GM18519 (cell line): ENCODE data around the gene STXBP4.

Experiments
- ATAC-seq: cut with Tn5 transposase; IDR thresholded peaks from one replicate; pipeline ENCODE4 v1.9.1; 2021; ENCODE audit warnings: mild to moderate bottlenecking, moderate library complexity; ENCODE audit not compliant: unreplicated experiment, low FRiP score

Gene STXBP4, protein sequence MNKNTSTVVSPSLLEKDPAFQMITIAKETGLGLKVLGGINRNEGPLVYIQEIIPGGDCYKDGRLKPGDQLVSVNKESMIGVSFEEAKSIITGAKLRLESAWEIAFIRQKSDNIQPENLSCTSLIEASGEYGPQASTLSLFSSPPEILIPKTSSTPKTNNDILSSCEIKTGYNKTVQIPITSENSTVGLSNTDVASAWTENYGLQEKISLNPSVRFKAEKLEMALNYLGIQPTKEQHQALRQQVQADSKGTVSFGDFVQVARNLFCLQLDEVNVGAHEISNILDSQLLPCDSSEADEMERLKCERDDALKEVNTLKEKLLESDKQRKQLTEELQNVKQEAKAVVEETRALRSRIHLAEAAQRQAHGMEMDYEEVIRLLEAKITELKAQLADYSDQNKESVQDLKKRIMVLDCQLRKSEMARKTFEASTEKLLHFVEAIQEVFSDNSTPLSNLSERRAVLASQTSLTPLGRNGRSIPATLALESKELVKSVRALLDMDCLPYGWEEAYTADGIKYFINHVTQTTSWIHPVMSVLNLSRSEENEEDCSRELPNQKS

DNA sequence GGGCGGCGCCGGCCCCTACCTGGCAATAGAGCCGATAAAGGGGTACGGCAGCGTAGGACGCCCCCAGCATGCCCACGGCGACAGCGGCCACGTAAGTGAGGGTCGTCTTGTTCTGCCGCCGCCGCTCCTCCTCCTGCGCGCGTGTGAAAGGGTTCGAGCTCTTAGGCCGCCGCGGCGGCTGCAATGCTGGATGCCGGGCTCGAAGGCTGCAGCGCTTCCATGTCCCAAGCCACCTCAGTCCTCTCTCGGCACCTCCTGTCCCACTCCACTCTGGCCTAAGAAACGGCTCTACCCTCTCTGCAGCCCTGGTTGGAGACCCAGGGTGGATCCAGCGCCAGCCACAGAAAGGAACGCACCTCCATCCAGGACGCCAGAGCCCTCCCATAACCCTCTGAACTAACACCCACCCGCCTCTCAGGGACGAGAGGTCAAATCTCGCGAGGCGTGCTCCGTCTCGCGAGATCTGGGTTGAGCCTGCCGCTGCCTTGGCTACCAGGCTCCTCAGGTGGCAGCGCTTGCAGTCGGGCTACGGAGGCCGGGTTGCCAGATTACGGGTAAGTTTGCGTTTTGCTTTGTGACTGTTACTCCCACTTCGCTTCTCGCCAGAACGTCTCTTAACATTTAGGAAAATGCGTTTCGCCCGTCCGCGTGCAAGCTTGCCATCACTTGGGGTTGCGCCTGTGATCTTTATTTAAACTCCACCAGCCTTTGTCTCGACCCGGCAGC lies at the start of gene STXBP4, which contains the start of gene COX11:
TSS of gene STXBP4 (plus strand) at position 504 of the 726 bp plus-strand sequence. CDS start 17,455 bp downstream, outside the sequence.
TSS of gene COX11 (minus strand) at position 393 of the 726 bp plus-strand sequence. CDS start at position 385, 8 bp downstream.
- ATAC-seq = peak; percentile 93

DNA sequence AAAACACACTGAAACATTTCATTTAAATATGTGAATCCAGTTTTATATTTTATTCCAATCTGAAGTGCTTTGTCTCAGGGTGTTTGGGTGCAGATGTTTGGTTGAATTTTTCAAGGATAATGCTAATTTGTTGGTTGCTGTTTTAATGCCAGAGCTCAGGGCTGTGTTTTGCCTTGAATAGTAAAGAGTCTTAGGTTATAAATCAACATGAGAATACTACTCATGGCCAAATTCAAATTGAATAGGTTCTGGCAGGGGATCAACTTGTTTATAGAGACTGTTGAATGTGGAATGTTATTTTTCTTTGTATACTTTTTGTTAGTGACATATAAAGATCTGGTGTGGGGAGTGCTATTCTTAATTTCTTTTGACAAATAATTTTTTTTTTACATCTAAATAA lies 49.1 kb upstream of the STXBP4 start:
- ATAC-seq = no peak

DNA sequence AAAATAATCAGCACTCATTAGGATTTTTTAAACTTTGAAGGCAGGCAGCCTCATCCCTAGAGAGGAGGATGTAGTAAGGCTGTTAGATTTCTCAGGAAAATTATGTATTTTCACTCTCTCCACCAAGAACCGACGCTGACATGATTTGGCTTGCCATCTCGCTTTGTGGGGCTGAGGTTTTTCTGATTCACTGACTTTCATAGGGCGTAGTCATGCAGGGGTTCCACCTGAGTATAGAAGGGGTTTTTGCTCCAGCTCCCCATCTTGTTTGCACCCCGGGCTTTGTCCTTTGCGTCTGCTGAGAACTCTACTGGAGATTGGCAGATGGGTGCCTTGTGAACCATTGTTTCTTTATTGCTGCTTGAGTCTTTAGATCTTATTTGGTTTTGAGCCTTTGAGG lies 47.7 kb upstream of the STXBP4 start:
- ATAC-seq = no peak

DNA sequence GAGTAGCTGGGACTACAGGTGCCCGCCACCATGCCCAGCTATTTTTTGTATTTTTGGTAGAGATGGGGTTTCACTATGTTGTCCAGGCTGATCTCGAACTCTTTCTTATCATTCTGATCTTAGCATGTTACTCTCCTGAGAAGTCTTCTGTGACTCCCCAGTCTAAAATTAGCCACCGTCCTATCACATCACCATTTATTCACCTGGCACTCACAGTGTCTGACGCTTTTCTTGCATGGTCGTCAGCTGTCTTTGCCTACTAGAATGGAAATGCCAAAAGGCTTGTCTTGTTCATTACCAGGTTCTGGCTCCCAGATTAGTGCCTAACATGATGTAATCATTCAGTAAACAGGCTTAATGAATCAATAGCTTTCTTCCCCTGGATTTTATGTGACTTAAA lies 44.2 kb upstream of the STXBP4 start:
- ATAC-seq = no peak

DNA sequence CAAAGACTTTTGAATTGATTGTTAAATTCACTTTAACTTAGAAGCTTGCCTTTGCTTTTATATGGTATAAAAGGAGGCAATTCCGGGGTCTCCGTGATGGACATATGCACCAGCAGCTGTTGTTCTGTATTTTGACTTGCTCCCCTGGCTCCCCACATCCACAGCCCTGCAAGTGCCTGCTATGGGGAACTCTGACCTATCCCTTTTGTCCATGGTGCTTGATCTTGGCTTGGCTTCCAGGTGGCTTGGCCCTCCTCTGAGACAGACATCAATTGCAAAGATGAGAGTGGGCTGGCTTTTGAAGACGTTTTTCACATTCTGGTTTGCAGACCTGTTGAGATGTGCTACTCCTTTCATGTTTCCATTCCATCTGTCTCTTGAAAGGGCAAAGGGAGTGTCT lies 41.0 kb upstream of the STXBP4 start:
- ATAC-seq = no peak

DNA sequence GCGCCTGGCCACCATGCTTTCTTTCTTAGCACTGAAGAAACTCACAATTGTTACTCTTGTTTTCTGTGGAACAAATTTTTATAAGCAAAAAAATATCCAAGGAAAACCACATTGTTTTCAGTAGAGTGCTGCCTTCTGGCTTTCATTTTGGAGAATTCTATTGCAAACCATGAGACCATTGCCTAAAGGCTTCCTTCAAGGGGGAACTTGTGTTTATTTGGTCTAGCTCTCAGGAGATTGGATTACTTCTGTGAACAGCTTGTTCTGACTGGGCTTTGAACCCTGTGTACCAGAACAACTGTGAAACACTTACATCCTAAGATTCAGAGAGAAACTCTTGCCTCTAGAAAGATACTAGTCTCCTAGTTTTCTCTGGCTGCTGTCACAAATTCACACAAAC lies 35.9 kb upstream of the STXBP4 start:
- ATAC-seq = no peak

DNA sequence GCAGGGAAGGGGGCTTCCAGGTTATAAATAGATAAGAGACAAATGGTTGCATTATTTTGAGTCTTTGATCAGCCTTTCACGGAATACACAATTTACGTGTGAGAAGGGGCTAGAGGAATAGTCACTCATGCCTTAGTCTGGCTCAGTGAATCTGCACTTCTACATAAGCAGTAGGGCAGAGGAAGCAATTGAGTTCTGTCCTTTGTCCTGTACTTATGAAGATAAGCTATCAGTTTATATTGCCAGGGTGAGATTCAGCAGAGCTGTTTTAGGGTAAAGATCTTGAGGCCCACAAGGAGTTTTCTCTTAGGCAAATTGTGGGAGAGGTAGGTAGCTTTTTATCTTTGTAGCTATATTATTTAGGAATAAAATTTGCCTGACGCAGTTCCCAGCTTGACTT lies 34.6 kb upstream of the STXBP4 start:
- no peak for ATAC-seq

DNA sequence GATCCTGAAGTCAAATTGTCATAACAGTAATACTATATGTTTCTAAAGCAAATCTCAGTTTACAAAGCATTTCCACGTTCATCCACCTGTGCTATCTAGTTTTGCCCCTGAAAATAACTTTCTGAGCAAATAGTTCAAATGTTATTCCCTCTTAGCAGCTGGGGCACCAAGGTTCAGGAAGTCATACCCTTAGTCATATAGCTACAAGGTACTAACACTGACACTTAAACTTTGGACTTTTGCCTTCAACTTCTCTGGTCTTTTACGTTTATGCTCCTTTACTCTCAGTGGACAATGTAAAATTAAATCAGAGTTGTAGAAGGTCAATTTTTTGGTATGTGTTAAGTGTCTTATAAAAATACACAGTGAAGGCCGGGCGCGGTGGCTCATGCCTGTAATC lies 33.1 kb upstream of the STXBP4 start:
- no peak for ATAC-seq

DNA sequence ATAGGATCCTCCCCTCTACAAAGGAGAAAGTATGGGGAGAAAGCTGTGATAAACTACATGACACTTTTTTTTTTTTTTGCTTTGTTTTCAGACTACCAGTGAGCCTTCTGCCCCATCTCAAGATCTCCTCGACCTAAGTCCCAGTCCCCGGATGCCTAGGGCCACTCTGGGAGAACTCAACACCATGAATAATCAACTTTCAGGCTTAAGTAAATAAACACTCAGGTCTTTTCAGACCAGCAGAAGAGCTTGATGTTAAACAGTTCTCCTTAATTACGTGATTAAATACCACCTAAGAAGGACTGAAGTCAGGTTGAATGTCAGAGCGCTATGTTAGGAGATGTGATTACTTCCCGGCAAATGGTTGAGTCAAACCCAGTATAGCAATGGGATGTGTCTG lies 31.5 kb upstream of the STXBP4 start:
- no peak for ATAC-seq

DNA sequence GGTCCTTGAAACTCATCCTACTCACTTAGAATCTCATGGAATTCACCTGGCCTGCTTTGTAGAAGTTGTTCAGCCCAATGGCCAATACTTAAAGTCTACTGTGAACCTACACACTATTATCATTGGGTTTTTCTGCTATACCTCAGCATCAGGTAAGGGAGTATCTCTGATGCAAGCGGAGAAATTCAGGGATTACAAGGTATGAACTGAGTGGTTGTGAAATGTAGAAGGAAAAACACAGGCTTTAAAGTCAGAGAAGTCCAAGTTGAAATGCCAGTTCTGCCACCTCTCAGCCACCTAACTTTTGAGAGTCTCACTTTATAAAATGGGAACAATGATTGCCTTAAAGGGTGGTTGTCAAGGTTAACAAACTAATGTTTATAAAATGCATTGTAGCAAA lies 31.1 kb upstream of the STXBP4 start:
- ATAC-seq = no peak

DNA sequence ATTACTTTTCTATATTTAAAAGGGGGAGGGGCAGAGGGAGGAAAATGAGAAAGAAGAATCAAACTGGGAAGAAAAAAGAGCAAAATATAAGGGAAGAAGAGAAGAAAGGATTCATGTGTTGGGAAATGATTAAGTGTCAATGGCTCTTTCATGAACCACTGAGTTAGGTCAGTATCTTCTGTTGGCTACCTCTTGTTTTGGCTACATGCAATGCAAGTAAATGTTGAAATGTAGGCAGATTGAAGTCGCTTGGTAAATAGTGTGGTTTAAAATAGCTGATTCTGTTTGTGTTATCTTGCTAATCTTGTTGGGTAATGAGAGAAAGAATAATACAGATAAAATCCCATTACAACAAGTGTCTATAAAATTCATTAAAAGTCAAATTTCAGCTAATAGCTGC lies 27.3 kb upstream of the STXBP4 start:
- ATAC-seq = no peak

DNA sequence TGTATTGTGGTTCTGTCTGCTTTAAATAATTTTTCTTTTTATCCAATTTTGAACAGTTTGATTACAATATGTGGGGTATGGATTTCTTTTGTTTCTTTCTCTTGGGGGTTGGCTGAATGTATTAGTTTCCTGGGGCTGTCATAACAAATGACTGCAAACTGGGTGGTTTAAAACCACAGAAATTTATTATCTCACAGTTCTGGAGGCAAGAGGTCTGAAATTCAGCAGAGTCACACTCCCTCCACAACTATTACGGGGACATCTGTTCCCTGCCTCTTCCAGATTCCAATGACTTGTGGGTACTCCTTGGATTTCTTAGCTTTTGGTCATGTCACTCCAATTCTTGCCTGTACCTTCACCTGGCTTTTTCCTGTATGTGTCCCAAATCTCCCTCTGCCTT lies 23.8 kb upstream of the STXBP4 start:
- no peak for ATAC-seq

DNA sequence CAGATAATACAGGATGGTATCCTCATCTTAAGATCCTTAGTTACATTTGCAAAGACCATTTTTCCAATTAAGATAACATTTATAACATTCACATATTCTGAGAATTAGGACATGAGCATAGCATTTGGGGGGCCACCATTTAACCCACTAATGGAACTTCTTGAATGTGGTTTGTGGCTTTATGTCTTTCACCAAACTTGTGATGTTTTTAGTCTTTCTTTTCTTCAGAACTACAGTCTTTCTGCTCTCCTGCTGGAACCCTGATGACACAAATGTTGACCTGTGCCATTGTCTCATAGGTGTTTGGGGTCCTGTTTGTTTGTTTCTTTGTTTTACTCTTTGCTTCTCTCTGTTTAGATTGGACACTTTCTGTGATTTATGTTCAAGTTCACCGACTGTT lies 23.3 kb upstream of the STXBP4 start:
- ATAC-seq = no peak

DNA sequence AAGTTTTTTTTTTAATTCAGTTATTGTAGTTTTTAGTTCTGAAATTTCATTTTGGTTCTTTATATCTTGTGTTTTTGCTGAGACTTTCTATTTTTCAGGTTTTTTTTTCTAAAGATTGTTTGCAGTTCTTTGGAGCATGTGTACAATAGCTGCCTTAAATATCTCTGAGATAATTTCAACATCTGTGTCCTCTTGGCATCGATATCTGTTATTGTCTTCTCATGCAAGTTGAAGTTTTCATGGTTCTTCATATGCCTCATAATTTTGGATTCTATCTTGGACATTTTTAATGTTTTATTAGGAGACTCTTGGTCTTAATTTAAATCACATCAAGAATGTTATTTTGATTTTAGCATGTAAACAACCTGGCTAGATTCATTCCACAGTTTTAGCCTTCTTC lies 22.9 kb upstream of the STXBP4 start:
- ATAC-seq = no peak

DNA sequence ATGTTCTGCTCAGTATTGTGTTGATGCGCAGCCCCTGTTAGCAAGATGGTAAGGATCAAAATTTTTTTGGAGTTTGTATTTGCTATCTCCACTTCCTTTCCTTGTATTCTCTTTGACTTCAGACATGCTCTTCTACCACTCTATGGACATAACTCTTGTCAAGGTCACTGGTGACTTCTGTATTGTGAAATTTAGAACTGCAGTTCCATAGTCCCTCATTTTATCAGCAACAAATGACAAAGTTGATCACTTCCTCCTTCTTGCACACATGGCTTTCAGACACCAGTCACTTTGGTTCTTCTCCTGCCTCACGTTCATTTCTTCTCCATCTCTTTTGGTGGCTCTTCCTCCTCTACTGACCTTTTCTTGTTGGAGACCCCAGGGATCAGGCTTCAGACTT lies 21.2 kb upstream of the STXBP4 start:
- no peak for ATAC-seq

DNA sequence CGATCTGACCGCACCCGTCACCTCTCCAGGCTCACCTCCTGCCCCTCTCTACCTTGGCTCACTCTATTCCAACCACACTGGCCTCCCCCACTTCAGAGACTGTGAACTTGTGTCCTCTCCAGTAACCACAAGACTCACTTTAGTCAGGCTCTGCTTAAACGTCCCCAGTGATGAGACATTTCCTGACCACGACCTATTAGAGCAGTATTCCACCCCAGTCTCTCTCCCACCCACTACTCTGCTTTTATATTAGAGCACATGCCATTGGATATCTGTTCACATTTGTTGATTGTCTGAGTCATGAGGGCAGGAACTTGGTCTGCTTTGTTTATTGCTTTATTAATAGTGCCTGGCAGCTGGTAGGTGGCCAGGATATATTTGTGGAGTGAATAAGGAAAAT lies 20.2 kb upstream of the STXBP4 start:
- no peak for ATAC-seq

DNA sequence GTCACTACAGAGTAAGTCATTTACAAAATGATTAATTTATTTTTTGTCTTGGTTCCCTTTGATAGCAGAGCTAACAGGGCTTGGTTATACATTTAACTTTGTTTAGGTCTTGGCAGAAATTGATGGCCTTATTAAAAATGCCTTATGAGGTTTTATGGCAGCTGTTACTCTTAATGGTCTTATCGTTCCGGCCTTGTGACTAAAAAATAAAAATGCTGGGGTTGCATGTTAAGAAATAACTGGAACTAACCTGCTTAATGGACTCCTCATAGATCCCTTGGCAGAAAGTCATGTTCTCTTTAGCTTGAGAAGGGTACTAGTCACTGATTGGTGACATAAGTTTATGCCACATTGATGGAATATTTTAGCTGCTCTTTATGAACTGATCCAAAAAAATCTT lies 18.4 kb upstream of the STXBP4 start:
- no peak for ATAC-seq

DNA sequence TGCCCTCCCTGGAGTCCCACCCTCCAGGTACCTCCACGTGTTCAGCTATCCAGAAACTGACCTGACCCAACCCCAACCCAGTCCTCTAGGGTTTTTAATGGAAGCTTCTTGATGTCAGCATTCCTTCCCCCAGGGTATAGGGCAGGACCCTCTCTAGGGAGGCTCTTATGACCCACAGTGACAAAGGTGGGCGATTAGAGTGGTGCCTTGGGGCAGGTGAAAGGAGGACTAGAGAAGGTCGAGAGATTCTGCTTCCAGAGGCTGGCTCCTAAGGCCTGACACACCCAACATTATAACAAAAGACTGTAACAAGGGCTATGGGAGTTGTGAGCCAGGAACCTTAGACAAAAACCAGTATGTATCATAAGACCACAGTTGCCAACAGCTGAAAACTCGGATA lies 17.3 kb upstream of the STXBP4 start:
- no peak for ATAC-seq

DNA sequence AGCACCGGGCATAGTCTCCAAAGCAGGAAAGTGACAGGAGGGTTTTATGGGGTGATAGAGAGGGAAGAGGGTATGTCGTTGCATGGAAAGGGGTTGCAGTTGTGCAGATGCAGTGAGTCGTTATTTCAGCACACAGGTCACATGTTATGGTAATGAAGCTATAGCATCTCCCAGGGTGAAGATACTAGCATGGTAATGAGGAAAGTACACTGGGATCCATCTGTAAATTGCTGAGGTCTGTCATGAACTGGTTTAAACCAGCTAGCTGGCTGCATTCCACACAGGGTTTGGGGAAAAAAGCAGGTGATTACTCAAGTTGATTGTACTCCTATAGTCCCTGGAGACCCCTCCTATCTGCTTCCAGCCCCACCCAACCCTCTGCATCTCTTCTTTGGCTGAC lies 11.8 kb upstream of the STXBP4 start:
- ATAC-seq = no peak

DNA sequence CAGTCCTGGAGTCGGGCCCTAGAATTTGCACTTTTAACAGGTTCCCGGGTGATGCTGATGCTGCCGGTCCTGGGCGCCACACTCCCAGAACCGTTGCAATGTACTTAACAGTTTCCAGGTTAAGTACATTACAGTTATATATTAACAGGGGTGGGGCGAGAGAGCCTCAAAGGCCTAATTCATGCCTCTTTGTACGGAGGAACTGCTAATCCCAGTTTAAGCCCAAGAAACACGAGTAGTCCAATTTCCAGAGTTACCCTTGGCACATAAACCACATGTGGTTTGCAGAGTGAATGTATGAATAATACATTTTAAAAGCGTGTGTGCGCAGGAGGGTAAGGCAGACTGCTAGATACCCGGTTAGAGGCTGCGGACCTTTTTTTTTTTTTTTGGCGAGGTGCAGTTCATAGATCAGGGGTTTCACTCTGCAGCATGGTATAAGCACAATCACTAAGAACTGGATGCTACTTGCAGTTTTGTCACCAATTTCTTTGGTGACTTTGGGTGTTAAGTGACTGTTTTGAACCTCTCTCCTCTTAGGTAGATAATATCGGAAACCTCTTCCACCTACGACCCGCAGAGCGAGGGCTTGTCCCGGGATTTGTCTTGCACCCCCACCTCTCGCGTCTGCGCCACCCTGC lies 824 bp upstream of the STXBP4 start:
- peak; percentile 36 for ATAC-seq

DNA sequence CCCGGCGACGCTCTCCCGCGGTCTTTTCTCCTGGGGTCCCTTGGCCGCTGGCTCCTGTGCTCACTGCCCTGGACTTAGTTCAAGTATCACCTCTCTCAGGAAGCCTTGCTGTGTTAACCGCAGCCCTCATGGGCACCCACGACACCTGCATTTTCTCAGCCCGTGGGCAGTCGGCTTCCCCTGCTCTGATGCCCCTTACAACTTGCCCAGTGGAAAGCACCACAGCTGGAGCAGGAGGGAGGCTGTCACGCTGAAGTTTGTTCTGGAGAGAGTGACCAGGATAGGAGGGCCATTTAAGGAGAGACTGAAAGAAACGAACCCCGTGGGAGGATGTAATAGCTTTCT lies 395 bp downstream of the STXBP4 start:
- ATAC-seq = peak; percentile 12
